Activated T-cell treated with anti-CD3 and anti-CD28 coated beads, Interleukin-2, amount 50 U/mL, for 1 hour (primary cell): Measurements from ENCODE around the gene CMTR2.
"Not testable (repeated sequence)": the region's sequence is repeated elsewhere in the genome, so short reads cannot be mapped to it uniquely, and the experiment has no call there.

Source experiments
- DNase-seq: peaks from one replicate; pipeline ENCODE4 v3.0.0-alpha.2; 2020

CMTR2 gene, protein sequence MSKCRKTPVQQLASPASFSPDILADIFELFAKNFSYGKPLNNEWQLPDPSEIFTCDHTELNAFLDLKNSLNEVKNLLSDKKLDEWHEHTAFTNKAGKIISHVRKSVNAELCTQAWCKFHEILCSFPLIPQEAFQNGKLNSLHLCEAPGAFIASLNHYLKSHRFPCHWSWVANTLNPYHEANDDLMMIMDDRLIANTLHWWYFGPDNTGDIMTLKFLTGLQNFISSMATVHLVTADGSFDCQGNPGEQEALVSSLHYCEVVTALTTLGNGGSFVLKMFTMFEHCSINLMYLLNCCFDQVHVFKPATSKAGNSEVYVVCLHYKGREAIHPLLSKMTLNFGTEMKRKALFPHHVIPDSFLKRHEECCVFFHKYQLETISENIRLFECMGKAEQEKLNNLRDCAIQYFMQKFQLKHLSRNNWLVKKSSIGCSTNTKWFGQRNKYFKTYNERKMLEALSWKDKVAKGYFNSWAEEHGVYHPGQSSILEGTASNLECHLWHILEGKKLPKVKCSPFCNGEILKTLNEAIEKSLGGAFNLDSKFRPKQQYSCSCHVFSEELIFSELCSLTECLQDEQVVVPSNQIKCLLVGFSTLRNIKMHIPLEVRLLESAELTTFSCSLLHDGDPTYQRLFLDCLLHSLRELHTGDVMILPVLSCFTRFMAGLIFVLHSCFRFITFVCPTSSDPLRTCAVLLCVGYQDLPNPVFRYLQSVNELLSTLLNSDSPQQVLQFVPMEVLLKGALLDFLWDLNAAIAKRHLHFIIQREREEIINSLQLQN

DNA sequence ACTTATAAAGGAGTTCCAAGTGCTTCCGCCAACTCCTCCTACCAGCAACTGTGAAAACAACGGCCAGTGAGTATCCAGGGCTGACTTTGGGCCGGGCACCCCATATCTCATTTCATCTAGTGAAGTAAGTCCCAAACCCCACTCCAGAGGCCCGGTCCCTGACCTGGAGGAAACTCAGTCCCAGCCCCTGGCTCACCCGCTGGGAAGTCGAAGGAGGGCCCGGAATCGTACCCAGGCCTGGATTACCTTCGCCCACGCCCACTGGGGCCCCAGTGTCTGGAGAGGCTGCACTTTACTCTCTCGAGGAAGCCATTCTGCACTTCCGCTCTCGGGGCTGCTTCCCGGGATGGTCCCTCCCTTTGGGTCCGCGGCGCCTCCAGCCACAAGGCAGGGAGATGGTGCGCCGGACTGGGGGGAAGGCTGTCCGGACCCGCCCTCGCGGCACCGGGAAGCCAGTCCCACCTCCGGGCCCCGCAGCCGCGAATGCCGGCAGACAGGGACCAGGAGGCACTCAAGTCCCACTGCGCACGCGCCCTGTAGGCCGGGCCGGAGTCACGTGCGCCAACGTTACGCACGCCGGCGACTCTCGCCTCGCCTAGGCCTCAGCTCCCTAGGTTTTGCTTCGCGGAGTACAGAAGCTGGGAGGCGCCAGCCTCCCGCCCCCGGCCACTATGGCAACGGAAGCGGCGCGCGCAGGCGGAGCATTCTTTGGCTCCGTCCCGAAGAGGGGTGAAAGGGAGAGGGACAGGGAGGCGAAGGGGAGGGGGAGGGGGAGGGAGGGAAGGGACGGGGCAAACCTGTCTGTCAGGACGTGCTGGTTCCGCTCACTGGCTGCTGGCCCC is at the start of gene CMTR2:
TSS of gene CMTR2 (minus strand) at position 513 of the 842 bp plus-strand sequence. CDS start 3,482 bp downstream, outside the sequence.
- peak; percentile 89 for DNase-seq

DNA sequence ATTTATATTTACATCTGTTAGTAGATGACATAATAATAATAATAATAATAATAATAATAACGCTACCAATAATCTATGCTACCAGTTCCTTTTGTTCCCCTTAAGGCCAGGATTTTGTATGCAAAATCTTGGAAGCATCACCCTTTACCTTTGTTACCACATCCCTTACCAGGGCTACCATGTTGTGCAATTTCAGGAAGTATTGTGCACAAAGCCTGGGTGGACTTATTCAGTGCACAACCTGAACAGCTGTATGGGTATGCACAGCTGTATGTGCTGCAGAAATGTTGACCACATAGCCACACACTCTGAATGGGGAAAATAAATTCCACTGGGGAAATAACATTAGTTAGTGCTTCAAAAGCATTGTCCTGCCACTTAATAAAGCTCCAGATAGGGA is 49.4 kb upstream of the CMTR2 start:
- DNase-seq: no peak

DNA sequence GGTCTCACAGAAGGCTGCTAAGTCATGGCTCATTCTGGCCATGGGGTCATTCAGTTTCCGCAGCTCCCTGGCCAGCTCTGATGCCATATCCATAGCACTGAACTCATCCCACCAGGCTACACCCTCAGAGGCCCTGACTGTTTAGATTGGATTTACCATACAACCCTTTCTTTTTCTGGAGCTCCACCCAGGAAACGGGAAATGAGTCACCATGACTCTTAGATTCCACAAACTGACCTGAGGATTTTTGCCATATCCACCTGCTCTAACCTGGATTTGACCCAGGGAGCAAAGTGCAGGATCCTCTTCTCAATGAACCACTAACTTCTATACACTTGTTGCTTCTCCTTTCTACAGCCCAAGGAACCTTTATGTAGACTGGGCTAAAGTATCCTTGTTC is 49.0 kb upstream of the CMTR2 start:
- no peak for DNase-seq

DNA sequence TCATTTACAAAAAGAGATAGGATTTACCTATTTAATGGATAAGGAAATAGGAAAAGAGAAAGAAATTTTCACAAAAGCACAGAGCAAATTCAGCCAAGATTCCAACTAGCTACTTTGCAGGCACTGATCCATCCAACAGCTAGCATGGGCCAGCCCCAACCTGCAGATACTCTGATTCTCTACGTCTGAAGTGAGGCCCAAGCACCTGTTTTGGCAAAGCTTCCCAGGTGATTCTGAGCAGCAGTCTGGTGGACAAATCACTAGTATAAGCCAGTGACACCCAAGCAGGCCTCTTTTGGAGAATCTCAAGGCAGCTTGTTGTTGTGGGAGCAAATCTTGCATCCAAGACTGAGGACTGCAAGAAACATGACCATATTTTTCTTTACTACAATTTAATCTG is 48.4 kb upstream of the CMTR2 start:
- DNase-seq: no peak

DNA sequence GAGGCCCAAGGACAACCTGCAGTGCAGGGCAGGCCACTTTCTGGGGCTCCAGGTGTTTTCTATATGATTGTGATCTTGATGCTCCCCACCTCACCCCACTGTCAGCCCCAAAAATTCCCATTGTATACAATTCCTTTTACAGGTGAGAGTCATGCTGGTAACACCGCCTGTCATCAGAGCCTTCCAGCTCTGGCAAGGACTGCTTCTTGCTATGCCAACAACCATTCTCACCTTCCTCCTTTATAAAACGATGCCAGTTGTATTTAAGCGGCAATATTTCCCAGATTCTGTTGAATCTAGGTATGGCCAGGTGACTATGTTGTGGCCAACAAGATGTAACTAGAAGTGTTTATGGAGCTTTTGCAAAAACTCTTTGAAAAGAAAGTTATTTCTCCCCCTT is 38.9 kb upstream of the CMTR2 start:
- no peak for DNase-seq

DNA sequence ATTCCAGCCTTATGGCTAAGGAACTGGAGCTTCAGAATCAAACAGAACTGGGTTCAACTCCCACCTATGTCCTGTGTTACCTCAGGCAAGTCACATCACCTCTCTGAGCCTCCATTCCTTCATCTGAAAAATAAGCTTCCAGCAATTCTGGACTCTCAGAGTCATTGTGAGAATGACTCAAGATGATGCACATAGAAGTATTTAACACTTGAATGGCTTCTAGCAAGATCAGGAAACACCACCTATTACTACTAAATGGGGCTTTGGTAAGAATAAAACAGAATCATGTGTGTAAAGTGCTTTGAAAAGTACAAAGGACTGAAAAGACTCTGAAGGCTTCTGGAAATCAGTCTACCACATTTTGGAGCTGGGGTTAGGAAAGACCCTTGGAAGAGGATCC is 38.5 kb upstream of the CMTR2 start:
- DNase-seq: no peak

DNA sequence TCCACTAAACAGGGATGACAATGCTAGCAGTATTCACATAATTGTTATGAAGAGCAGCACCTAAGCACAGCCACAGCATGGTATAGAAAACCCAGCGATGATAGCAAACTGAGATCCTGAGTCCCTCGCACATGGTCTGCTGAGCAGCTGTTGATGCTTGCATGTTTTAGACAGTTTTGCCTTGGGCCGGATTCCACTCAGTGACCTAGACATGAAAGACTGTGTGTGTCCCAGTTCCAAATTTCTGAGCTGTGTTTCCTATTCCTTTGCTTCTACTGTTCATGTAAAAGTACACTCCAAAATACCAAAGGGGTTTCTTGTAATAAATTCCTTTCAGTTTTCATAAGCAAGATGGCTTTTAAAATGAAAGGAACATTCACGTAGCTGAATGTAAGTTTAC is 30.8 kb upstream of the CMTR2 start:
- DNase-seq: no peak

DNA sequence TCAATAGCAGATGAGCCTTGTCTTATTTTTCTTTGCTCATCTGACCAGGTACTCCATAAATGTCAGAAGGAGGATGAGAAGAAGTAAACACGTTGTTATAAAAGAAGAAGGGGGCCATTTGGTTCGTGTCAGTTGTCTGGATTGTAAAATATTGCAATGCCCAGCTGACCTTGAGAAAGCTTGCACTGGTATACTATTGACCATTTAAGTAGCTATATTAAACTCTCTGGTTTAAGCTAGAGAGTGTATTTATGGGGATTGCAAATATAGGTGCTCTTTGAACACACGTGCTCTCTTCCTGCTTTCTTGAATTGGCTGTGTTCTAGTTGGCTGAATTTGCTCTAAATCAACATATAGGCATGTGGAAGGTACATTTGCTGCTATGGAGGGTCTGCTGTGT is 26.1 kb upstream of the CMTR2 start:
- DNase-seq: no peak

DNA sequence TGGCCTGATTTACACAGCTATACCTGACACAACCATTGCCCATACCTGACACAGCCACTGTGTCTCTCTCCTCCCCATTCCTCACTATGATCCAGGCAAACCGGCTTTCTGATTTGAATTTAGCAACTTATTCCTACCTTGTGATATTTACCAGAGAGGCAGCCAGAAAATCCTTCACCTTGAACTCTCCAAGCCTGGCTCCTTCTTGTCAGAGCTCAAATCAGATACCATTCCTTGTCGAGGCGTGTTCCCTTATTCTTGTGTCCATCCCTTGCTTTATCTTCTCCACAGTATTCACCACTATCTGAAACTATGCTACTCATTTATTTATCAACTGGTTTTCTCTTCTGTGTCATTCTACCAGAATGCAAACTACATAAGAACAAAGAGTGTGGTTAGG is 24.4 kb upstream of the CMTR2 start:
- not testable (repeated sequence) for DNase-seq

DNA sequence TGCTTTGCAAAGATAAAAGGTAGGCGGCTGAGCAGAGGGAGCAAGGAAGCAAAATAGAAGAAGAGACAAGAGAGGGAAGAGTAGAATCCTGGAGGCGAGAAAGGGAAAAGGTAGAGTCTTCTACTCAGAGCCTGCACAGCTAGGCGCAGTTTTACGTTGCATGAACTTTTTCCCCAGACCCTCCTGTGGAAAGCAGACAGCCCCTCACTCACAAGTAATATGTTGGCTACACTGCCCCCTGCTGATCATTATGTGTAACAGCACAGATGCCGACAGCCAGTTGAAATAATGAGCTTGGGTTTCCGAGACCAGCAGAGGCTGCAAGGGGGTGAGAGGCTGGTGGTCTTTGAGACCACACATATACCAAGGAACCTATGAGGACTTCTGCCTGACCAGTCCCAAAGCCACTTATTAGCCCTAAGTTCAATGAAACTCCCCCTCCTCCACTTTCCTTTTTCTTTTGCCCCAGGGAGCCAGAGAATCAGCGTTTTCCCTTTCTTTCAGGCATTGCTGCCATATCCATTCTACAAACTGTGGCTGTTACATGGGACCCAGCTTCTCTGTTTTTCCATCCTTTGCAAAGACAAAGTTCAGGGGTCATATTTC is 22.5 kb upstream of the CMTR2 start:
- peak; percentile 20 for DNase-seq

DNA sequence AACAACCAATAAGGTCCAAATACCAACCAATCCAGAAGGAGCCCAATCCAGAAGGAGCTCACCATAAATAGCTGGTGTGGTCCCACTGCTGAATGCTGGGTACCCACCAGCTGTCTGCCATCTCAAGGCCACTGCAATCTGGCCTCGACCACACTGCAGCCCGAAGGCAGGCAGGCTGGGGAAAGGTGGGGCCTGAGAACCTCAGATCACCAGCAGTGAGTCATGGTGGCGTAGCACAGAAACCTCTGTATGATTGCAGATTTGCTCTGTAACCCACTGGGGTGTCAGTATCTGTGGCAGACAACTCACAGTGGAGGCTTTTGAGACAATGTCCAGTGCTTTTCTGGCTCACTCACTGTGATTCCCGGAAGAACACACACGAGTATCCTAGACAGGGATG is 14.7 kb upstream of the CMTR2 start:
- DNase-seq: no peak

DNA sequence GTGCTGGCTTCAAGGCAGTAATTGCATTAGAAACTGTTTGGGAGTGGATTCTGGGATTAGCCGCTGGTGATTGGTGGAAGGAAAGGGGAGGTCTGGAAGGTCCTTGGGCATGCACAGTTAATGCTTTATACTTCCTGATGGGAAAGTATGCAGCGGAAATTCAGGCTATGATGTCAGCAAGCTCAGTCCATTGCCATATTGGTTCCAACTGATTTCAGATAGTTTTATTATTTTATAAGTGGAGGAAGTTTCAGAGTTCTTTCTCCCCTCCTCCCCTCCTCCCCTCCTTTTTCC is 8.1 kb upstream of the CMTR2 start:
- no peak for DNase-seq

DNA sequence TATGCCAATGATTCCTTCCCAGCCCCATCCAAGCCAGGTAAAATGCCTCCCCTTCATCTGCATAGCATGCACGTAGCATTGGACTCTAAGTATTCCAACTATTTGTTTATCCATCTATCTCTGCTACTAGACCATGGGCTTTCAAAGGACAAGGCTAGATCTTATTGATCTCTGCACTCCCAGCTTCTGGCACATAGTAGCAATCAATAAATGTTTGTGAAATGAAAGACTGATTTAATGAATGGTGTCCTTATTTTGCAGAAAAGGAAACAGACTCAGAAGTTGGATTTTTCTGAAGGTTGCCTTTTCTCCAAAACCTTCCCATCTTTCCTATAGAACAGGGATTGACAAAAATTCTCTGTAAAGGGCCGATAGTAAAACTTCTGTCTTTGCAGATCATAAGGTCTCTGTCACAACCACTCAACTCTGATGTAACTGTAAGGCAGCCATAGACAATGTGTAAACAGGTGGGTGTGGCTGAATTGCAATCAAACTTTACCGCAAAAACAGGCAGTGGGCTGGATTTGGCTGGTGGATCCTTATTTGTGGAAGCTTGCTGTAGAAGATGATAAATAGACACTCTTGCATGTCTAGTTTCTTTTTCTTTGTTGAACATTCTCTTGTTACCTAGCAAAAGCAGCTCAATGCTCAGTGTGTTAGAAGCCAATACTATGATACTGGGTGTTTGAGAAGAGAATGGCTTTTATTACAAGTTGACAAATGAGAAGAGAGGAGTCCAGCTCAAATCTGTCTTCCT is 7.6 kb upstream of the CMTR2 start:
- no peak for DNase-seq

DNA sequence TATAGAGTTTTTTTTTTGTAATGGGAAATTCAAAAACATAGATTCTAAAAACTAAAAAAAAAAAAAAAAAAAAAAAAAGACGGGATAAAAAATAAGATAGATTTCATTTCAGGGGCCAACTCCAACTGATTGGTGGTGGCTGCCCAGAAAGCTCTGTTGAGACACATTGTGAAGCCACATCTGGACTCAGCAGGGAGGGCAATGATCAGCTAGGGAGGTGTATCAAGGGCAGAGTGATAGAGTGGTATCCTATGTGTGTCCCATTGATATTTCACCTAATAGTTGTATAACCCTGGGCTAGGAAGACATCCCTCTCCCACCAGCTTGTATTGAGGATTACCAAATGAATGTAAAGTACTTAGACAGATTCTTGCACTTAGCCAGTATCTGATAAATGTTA is 6.7 kb upstream of the CMTR2 start:
- DNase-seq: no peak

DNA sequence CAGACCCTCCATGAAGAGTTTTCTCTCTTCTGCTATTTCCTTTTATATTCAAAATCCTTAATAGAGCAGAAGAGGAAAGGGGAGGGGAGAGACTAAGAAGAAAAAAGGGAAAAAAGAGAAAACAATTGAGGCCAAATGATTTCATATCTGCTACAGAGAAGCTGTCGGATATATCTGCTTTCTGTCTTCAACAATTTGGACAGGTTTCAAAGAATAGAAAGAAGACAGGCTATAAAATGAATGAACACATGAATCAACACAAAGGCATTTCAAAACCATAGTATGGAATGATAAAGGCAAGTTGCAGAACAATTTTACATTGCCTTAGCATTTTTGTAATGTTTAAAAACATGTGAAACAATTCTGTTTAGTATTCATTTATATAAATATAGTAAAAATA is 4.7 kb upstream of the CMTR2 start:
- DNase-seq: no peak

DNA sequence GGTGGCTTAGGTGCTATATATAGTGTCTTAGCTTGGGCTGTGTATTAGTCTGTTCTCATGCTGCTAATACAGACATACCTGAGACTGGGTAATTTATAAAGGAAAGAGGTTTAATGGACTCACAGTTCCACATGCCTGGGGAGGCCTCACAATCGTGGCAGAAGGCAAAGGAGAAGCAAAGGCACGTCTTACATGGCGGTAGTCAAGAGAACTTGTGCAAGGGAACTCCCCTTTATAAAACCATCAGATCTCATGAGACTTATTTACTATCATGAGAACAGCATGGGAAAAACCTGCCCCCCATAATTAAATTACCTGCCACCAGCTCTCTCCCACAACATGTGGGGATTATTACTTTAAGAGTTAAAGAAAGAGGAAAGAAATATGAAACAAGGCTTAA is 2.9 kb upstream of the CMTR2 start:
- not testable (repeated sequence) for DNase-seq

DNA sequence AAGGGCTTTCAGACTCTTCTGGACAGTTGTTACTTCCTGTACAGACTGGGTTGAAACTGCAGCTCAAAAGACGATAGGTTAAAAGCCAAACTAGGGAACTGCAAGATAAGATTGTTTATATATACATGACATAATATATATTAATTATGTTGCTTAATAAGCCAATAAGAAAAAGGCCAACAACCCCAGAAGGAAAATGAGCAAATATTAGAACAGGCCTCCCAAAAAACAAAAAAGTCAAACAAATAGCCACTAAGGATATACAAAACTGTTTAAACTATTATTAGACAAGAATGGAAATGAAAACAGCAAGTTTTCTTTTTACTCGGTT is 495 bp upstream of the CMTR2 start:
- no peak for DNase-seq

DNA sequence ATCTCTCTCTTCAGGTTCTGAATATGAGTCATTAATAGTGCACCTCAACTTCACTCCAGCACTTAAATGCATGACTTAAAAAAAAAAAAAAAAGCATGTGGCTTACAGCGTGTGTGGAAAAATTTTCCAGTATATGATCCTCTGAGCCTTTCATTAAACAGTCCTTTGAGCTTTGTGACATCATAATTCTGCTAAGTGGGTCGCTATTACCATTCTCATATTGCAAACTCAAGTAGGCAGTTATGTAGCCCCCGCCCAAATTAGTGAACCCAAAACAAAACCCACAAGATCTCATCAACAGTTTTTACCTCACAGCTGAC is 672 bp downstream of the CMTR2 start:
- DNase-seq: no peak

DNA sequence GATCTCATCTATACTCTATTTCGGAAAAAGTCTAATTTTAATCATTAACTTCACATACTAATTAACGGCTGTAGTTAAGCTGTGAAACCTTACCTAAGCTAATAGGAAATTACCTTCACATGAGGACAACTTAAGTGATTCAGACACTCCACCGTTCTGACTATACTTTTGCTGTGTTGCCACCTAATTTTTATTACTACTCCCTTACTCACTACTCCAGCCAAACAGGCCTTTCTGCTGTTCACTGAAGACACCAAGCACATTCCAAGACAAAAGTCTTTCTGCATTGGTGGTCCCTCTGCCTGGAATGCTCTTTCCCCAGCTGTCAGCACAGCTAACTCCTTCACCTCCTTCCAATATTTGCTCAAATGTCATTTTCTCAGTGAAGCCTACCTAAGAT is 1.3 kb downstream of the CMTR2 start:
- DNase-seq: no peak

DNA sequence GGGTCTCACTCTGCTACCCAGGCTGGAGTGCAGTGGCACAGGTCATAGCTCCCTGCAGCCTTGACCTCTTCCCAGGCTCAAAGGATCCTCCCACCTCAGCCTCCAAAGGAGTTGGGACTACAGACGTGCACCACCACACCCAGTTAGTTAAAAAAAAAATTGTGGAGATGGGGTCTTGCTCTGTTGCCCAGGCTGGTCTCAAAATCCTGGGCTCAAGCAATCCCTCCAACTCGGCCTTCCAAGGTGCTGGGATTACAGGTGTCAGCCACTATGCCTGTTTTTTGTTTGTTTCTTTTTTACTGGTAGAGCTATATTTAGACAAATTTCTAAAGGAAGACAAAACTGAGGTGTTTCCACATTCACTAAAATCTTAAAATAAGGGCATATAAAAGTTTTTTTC is 1.7 kb downstream of the CMTR2 start:
- no peak for DNase-seq

DNA sequence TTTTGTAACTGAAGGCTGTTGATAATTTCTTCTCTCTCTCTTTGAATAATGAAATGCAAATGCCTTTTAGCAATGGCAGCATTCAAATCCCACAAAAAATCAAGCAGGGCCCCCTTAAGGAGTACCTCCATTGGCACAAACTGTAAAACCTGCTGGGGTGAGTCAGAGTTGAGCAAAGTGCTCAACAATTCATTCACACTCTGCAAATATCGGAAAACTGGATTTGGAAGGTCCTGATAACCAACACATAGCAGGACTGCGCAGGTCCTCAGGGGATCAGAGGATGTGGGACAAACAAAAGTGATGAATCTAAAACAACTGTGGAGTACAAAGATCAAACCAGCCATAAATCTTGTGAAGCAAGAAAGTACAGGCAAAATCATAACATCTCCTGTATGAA is 5.6 kb downstream of the CMTR2 start:
- no peak for DNase-seq

DNA sequence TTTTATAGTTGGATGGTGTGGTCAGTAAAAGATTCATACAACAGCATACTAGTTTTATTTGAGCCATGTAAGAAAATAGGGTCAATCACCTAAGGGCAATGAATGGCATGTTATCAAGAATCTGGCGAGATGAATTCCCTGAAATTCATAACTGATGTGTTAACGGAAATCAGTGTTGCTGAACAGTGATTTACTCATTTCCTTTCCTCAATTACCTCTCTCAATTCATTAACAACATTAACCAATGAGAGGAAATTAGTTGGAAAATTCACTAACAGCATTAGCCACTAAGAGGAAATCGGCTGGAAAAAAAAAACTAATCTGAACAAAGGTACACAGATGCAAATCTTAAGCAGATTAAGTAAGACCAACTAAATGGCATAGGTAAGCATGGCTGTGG is 6.3 kb downstream of the CMTR2 start:
- DNase-seq: no peak
